Chondrocyte (in vitro differentiated cells): ENCODE measurements around the gene FASTK. TPM values are rescaled to one million over a fixed set of nuclear protein-coding genes. Genes with fewer than 3 reads are reported as not detected.
A peak's percentile ranks its signal among the peaks of the same experiment; 100 is the strongest.
"Not testable (repeated sequence)": the region's sequence is repeated elsewhere in the genome, so short reads cannot be mapped to it uniquely, and the experiment has no call there.

ENCODE experiments used
- DNase-seq: peaks from one replicate; pipeline ENCODE4 v3.0.0; 2021; ENCODE audit warnings: mixed read lengths, low spot score
- H3K27ac Mint-ChIP-seq: one replicate; pipeline ENCODE4 v1.8.0; 2021; ENCODE audit warnings: mild to moderate bottlenecking, moderate library complexity, mixed read lengths; ENCODE audit not compliant: unreplicated experiment
- H3K27me3 Mint-ChIP-seq: 2 replicates; pipeline ENCODE4 v1.8.0; 2021; ENCODE audit warnings: low read depth, mixed read lengths
- H3K36me3 Mint-ChIP-seq: 2 replicates; pipeline ENCODE4 v1.8.0; 2021; ENCODE audit warnings: low read depth, mixed read lengths
- H3K4me1 Mint-ChIP-seq: 2 replicates; pipeline ENCODE4 v1.8.0; 2021; ENCODE audit warnings: low read depth, mild to moderate bottlenecking, mixed read lengths
- H3K4me3 Mint-ChIP-seq: one replicate; pipeline ENCODE4 v1.8.0; 2021; ENCODE audit warnings: mild to moderate bottlenecking, moderate library complexity, mixed read lengths; ENCODE audit not compliant: unreplicated experiment
- H3K9me3 Mint-ChIP-seq: 2 replicates; pipeline ENCODE4 v1.8.0; 2021; ENCODE audit warnings: low read depth, mixed read lengths
- total RNA-seq: library from RNA; stranded (reverse); gene quantifications from 3 replicates; pipeline ENCODE4 v1.2.1, GENCODE V29; 2021
- TF ChIP-seq, protein P1 (sequence below): fragments of 200-600 bp; sonication (generic); IDR thresholded peaks from 2 replicates; pipeline ENCODE4 v1.5.0; 2021; ENCODE audit warnings: antibody characterized with exemption, mild to moderate bottlenecking, moderate library complexity

Gene FASTK
- total RNA-seq, 1 donor from 2014 or later = 83.8 TPM

DNA sequence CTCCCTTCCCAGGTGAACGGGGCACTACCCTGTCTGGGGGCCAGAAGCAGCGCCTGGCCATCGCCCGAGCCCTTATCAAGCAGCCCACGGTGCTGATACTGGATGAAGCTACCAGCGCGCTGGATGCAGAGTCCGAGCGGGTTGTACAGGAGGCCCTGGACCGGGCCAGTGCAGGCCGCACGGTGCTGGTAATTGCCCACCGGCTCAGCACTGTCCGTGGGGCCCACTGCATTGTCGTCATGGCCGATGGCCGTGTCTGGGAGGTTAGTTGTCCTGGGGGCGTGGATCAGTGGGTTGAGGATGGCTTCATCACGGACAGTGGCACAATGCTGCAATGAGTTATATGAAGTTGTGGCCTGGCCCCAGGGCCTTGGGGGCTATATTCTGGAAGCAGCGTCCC, 36.6 kb downstream of the FASTK start:
- Mint-ChIP-seq H3K4me3 (no peak overlapping the region), H3K9me3 (no peaks in the 10 kb centered on the region), H3K4me1 (peaks cover 39% of the 10 kb centered on the region), H3K36me3 (no peaks in the 10 kb centered on the region), H3K27me3 (no peaks in the 10 kb centered on the region), H3K27ac (no peak overlapping the region)
- TF ChIP-seq, protein P1, sequence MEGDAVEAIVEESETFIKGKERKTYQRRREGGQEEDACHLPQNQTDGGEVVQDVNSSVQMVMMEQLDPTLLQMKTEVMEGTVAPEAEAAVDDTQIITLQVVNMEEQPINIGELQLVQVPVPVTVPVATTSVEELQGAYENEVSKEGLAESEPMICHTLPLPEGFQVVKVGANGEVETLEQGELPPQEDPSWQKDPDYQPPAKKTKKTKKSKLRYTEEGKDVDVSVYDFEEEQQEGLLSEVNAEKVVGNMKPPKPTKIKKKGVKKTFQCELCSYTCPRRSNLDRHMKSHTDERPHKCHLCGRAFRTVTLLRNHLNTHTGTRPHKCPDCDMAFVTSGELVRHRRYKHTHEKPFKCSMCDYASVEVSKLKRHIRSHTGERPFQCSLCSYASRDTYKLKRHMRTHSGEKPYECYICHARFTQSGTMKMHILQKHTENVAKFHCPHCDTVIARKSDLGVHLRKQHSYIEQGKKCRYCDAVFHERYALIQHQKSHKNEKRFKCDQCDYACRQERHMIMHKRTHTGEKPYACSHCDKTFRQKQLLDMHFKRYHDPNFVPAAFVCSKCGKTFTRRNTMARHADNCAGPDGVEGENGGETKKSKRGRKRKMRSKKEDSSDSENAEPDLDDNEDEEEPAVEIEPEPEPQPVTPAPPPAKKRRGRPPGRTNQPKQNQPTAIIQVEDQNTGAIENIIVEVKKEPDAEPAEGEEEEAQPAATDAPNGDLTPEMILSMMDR = no peak
- no peak for DNase-seq

- not testable (repeated sequence) for H3K27me3 Mint-ChIP-seq, H3K36me3 Mint-ChIP-seq, H3K27ac Mint-ChIP-seq, DNase-seq, H3K4me3 Mint-ChIP-seq, H3K9me3 Mint-ChIP-seq
- peaks cover 44% of the 10 kb centered on the region for H3K4me1 Mint-ChIP-seq
Observed at GRCh38 chr7:151043449-151043848, 37.2 kb downstream of the FASTK start.

GRCh38 chr7:151040616-151041375, 39.8 kb downstream of the FASTK start:
- Mint-ChIP-seq H3K27me3 (no peaks in the 10 kb centered on the region), H3K4me1 (peaks cover 32% of the 10 kb centered on the region), H3K4me3 (no peak overlapping the region), H3K9me3 (no peaks in the 10 kb centered on the region), H3K27ac (no peak overlapping the region), H3K36me3 (no peaks in the 10 kb centered on the region)
- TF ChIP-seq, protein P1 = no peak
- no peak for DNase-seq

DNA sequence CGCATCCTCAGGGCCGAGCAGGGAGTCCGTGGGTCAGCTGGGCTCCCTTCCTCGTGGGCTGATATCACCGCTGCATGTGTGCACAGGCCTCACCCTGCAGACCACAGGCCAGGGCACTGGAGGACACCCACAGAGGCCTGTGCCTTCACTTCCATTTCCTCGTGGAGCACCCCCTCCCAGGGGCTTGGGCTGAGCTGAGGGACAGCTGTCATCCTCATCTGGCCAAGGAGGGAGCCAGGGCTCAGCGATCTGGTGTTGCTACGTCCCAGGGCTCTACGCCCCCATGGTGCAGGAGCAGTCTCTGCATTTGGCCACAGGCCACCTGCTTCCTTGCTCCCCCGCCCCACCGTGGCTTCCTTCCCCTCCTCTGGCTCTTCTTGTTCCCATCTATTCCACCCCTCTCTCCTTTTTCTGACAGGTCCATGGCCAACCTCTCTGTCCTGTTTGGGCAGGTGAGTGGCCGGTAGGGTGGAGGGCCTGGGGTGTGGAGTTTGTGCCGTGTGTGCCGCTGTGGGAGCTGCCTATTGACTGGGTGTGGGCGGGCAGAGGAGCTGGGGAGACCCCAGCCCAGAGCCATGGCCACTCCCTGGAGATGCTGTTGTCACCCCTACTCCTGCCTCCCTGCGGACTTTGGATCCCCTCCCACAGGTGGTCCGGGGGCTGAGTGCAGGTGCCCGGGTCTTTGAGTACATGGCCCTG, 40.6 kb downstream of the FASTK start:
- TF ChIP-seq, protein P1 = no peak
- H3K9me3 Mint-ChIP-seq = no peaks in the 10 kb centered on the region
- no peaks in the 10 kb centered on the region for H3K27me3 Mint-ChIP-seq
- peak overlapping the region; percentile 96 for H3K27ac Mint-ChIP-seq
- H3K36me3 Mint-ChIP-seq = peaks cover 3% of the 10 kb centered on the region
- DNase-seq = no peak
- peaks cover 27% of the 10 kb centered on the region for H3K4me1 Mint-ChIP-seq
- H3K4me3 Mint-ChIP-seq = no peak overlapping the region

DNA sequence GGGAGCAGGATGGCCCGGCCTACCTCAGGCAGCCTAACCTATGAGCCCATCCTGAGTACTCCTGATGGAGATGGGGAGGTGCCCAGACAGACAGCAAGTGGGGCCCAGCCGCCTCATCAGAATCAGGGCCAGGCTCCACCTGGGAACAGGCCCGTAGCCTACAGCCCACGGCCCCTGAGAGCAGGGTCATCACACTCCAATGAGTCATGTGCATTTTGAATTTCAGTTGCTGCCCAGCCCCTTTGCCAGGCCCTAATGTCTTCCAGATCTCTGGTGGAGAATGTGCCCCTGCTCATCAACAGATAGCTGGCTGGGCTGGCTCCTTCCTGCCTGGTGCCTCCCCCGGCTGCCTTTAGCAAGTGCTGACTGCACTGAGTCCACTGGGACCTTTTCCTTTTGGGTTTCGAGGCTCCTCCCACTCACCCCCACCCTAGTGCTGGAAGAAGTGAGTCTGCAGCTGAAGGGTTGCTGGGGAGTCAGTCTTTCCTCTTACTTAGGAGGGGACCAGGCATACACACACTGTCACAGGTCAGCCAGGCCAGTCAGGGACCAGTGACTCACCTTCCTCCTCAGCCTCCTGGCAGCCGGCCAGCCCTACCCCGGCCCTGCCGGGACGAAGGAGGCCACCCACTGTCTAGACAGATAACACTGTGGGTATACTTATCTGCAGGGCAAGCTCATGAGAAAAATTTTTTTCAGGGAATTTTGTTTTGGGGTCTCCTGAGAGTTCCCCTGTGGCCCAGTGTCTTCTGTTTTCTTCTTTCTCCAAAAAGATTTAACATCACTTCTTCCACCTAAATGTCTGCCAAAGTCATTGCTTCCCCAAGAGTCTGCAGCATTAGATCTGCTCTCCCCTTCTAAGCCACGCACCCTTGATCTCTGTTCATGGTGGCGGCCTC, 41.4 kb downstream of the FASTK start:
- peaks cover 27% of the 10 kb centered on the region for H3K4me1 Mint-ChIP-seq
- no peaks in the 10 kb centered on the region for H3K9me3 Mint-ChIP-seq
- no peaks in the 10 kb centered on the region for H3K27me3 Mint-ChIP-seq
- peaks cover 3% of the 10 kb centered on the region for H3K36me3 Mint-ChIP-seq
- H3K4me3 Mint-ChIP-seq = peak overlapping the region; percentile 28
- TF ChIP-seq, protein P1 = no peak
- DNase-seq = no peak
- H3K27ac Mint-ChIP-seq = peak overlapping the region; percentile 96
